ENCODE data around the gene ECM1. TPM values are rescaled to one million over a fixed set of nuclear protein-coding genes. Genes with fewer than 3 reads are reported as not detected.

The ECM1 gene
- 0.88 and 1.4 TPM in 2 replicates for total RNA-seq (2021)
- long read RNA-seq = 0 reads

DNA sequence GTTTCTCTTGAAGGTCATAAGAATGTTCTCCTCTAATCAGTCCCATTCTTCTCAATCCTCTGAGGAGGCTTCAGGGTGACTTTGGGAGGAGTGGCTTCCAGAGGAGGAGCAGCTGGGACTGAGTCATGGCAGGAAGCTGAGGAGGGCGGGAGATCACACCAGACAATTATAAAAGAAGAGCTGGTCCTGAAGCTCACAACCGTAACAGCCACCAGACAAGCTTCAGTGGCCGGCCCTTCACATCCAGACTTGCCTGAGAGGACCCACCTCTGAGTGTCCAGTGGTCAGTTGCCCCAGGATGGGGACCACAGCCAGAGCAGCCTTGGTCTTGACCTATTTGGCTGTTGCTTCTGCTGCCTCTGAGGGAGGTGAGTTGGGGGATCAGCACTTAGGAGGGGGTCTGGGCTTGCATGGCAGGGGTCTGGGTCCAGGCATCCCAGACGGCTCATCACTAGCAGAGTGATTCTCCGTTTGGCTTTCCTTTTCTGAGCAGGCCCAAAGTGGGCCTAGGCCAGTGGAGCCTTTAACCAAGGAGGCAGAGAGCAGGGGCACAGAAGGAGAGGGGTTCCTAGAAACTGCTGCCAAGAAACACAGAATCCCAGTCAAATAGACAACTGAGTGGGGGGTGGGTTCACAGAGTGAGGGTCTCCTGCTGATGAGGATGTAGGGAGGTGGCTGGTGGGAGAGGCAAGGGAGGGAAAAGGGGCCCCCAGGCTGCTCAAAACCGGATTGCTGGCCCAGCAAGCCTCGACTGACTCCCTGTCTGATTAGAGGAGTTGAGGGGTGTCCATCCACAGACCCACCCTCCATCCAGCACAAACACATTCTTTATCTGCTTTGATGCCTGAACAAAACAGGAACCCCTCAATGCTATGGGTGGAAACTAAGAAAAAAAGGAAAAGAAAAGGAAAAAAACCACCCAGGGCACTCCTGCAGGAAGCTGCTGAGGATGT lies at the start of gene ECM1:
Gene ECM1, plus strand, starts transcription at position 198 of the 953 bp plus-strand sequence. Its CDS starts 101 bp downstream, at position 299.
- WGBS (ENCODE audit: extremely low coverage, insufficient read length, low lambda C conversion rate) = no CpG with 5 or more reads among the region's 7 CpGs
- H3K27ac Mint-ChIP-seq = peak within 1 kb of the TSS in 2 of 3 experiments; percentile 52 to 64; a peak in 4 of 7 replicates

More for the DNA sequence above, at the start of gene ECM1:
- H3K36me3 Mint-ChIP-seq (ENCODE audit: insufficient read depth in 1 of 3, low read depth in 3 of 3) = peaks cover 23 to 51% (median 37%) of the 10 kb centered on the region in 3 experiments; a peak in 6 of 7 replicates
- no peak within 1 kb of the TSS for H2BK120ac ChIP-seq (ENCODE audit: low read depth, low read length, poor library complexity, severe bottlenecking)
- H3K4ac ChIP-seq (ENCODE audit: low read depth, low read length) = no peak within 1 kb of the TSS
- no peaks in the 10 kb centered on the region for H3K79me2 ChIP-seq (ENCODE audit: insufficient read depth, low read length)
- H3T11ph ChIP-seq (ENCODE audit: low read length) = no peak within 1 kb of the TSS
- no peak within 1 kb of the TSS for H2AK5ac ChIP-seq (ENCODE audit: insufficient read length, low read length)
- no peak within 1 kb of the TSS for H3K18ac ChIP-seq (ENCODE audit: insufficient read length, low read depth, low read length)
- H3K9ac ChIP-seq (ENCODE audit: extremely low read depth, insufficient read length, low read length) = no peak within 1 kb of the TSS
- no peak within 1 kb of the TSS for H4K91ac ChIP-seq (ENCODE audit: insufficient read length, low read depth, low read length)
- H3K4me2 ChIP-seq (ENCODE audit: insufficient read depth, insufficient read length, low read length) = no peak within 1 kb of the TSS
- H3K27me3 ChIP-seq (ENCODE audit: insufficient read depth, low read length) = no peaks in the 10 kb centered on the region
- H3K9me3 ChIP-seq (ENCODE audit: control insufficient read depth, low read depth, low read length) = no peaks in the 10 kb centered on the region
- H3K9me3 Mint-ChIP-seq = no peaks in the 10 kb centered on the region
- H4K20me1 ChIP-seq (ENCODE audit: control insufficient read depth, insufficient read depth, insufficient read length) = no peaks in the 10 kb centered on the region
- H3K27ac ChIP-seq (ENCODE audit: insufficient read length, low read depth, low read length) = no peak within 1 kb of the TSS
- no peaks in the 10 kb centered on the region for H3K4me1 ChIP-seq (ENCODE audit: insufficient read depth, low read length)
- H2BK12ac ChIP-seq (ENCODE audit: insufficient read length, low read depth, low read length) = no peak within 1 kb of the TSS
- DNase-seq = no peak
- TF ChIP-seq, protein P1, sequence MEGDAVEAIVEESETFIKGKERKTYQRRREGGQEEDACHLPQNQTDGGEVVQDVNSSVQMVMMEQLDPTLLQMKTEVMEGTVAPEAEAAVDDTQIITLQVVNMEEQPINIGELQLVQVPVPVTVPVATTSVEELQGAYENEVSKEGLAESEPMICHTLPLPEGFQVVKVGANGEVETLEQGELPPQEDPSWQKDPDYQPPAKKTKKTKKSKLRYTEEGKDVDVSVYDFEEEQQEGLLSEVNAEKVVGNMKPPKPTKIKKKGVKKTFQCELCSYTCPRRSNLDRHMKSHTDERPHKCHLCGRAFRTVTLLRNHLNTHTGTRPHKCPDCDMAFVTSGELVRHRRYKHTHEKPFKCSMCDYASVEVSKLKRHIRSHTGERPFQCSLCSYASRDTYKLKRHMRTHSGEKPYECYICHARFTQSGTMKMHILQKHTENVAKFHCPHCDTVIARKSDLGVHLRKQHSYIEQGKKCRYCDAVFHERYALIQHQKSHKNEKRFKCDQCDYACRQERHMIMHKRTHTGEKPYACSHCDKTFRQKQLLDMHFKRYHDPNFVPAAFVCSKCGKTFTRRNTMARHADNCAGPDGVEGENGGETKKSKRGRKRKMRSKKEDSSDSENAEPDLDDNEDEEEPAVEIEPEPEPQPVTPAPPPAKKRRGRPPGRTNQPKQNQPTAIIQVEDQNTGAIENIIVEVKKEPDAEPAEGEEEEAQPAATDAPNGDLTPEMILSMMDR (conservative IDR thresholded peaks at IDR 0.05) = no peak
- H3K23me2 ChIP-seq (ENCODE audit: insufficient read length, low read depth, low read length, poor library complexity, severe bottlenecking) = no peaks in the 10 kb centered on the region
- no peak within 1 kb of the TSS; a peak in 1 of 5 replicates for H3K4me3 Mint-ChIP-seq
- H4K5ac ChIP-seq (ENCODE audit: insufficient read length, low read depth, low read length) = no peak within 1 kb of the TSS
- H2BK15ac ChIP-seq (ENCODE audit: low read depth, low read length) = no peak within 1 kb of the TSS
- no peaks in the 10 kb centered on the region for H3K79me1 ChIP-seq (ENCODE audit: insufficient read depth, low read depth, low read length, poor library complexity, severe bottlenecking)
- H3K56ac ChIP-seq (ENCODE audit: insufficient read length, low read depth, low read length) = no peak within 1 kb of the TSS
- no peak within 1 kb of the TSS for H2AFZ ChIP-seq (ENCODE audit: low read length)
- H3K23ac ChIP-seq (ENCODE audit: insufficient read length, low read depth, low read length) = no peak within 1 kb of the TSS
- no peak within 1 kb of the TSS; the same call in 1 of the 2 replicates for H3K14ac ChIP-seq (ENCODE audit: insufficient read depth, low read length)
- H2BK5ac ChIP-seq (ENCODE audit: insufficient read length, low read length) = no peak within 1 kb of the TSS
- H3K4me1 Mint-ChIP-seq = peaks cover 5 to 6% of the 10 kb centered on the region in 2 experiments; a peak in 2 of 4 replicates
- no peak within 1 kb of the TSS for H2BK20ac ChIP-seq (ENCODE audit: low read depth, low read length, poor library complexity, severe bottlenecking)
- H3K27me3 Mint-ChIP-seq (ENCODE audit: low read depth) = no peaks in the 10 kb centered on the region; the same call in 1 of the 2 replicates
- H4K8ac ChIP-seq (replicated peaks; ENCODE audit: insufficient read length, low read depth, low read length) = no peak within 1 kb of the TSS

All from H9 (cell line).